Stimulated activated memory B cell treated with anti-CD40 and anti-IgM and Interleukin-4, amounts not matched to agents 10 μg/mL and 1 μg/mL and 100 μg/mL, for 72 hours (primary cell): ENCODE data around the gene MMP17.
A peak's percentile ranks its signal among the peaks of the same experiment; 100 is the strongest.

Experiments used
- ATAC-seq: fragments of 150-1000 bp; cut with Tn5 transposase; 2 replicates; pipeline ENCODE4 v1.10.0; 2021
- H3K27ac Mint-ChIP-seq: one replicate; pipeline ENCODE4 v1.8.0; 2022; ENCODE audit warnings: mild to moderate bottlenecking, mixed read lengths
- H3K27me3 Mint-ChIP-seq: one replicate; pipeline ENCODE4 v1.8.0; 2022; ENCODE audit warnings: mixed read lengths
- H3K36me3 Mint-ChIP-seq: one replicate; pipeline ENCODE4 v1.8.0; 2022; ENCODE audit warnings: mixed read lengths
- H3K4me1 Mint-ChIP-seq: one replicate; pipeline ENCODE4 v1.8.0; 2022; ENCODE audit warnings: mixed read lengths
- H3K4me3 Mint-ChIP-seq: one replicate; pipeline ENCODE4 v1.8.0; 2022; ENCODE audit warnings: mild to moderate bottlenecking, moderate library complexity, mixed read lengths
- H3K9me3 Mint-ChIP-seq: one replicate; pipeline ENCODE4 v1.8.0; 2022; ENCODE audit warnings: mixed read lengths

MMP17 gene

DNA sequence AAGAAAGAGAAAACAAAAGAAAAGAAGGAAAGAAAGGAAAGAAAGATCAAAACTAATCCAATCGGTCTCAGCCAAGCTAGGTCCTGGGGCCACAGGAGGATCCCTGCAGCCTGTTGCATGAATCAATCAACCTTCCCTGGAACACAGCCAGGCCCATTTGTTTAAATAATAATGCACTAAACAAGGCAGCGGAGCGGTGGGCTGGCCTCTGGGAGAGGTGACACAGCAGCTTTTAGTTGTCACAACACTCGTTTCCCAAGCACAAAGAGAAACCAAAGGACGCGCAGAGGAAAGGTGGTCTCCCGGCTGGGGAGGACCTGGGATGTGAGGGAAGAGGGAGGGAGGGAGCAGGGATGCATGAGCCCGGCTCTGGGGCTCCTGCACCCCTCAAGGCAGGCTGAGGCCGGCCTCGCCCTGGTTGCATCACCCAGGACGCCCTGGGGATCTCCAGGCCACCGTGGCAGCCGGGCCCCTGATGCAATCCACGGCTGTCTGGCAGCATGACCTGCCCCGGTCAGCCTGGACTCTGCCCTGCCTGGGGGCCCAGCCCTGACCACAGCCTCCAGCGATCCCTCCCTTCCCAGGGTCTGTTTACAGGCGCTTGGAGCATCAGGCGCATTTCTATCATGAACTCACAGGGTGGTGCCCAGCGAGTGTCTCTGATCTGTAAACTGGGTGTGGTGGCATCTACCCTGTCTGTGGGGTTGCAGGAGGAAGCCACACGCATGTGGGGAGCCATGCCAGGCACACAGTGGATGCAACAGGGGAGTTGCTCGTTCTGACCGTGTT is 32.5 kb downstream of the MMP17 start:
- Mint-ChIP-seq H3K4me1 (peaks cover 6% of the 10 kb centered on the region), H3K27ac (no peak overlapping the region), H3K4me3 (no peak overlapping the region), H3K36me3 (no peaks in the 10 kb centered on the region), H3K9me3 (no peaks in the 10 kb centered on the region), H3K27me3 (peaks cover 53% of the 10 kb centered on the region)
- peak; percentile 35 for ATAC-seq

DNA sequence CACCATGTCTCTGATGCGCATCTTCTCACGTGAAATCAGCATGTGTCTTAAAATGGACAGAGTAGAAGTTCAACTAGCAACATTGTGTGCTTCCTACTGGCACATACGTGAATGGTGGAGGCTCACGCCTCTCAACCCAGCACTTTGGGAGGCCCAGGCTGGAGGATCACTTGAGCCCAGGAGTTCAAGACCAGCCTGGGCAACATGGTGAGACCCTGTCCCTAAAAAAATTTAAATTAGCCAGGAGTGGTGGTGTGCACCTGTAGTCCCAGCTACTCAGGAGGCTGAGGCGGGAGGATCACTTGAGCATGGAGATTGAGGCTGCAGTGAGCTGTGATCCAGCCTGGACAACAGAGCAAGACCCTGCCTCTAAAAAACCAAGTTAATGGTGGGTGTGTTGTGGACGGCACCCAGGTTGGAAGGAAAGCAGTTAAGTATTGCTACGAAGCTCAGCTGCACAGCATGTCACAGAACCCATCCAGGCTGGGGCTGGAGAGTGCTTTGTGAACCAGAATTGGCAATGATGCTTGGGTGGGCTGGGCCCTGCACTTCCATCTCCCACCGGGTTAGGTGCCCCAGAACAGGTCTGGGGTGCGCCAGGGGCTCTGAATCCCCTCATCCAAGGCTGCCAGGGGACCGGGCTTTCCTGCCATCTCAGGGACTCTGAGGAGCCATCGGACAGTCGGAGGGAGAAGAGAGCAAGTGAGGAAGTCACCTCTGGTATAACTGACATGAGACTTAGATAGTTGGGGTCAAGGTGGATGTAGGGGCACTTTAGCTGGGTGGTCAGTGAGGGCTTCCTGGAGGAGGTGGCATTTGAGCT is 33.3 kb downstream of the MMP17 start:
- no peak for ATAC-seq
- Mint-ChIP-seq H3K4me1 (peaks cover 6% of the 10 kb centered on the region), H3K4me3 (no peak overlapping the region), H3K36me3 (no peaks in the 10 kb centered on the region), H3K27ac (no peak overlapping the region), H3K27me3 (peaks cover 45% of the 10 kb centered on the region), H3K9me3 (no peaks in the 10 kb centered on the region)

DNA sequence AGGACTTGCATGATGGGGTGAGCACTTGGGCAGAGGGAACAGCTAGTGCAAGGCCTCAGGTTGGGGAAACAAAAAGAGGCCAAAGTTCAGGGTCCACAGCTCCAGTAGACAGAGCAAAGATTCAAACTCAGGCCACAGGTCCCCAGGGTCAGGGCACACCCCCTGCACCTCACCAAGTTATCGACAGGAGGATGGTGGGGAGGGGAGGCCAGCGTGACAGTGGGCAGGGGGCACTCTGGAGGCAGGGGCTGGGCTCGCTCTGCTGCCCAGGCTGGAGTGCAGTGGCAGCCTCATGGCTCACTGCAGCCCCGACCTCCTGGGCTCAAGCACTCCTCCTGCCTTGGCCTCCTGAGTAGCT is 33.9 kb downstream of the MMP17 start:
- Mint-ChIP-seq H3K4me1 (peaks cover 6% of the 10 kb centered on the region), H3K4me3 (no peak overlapping the region), H3K36me3 (no peaks in the 10 kb centered on the region), H3K9me3 (no peaks in the 10 kb centered on the region), H3K27ac (no peak overlapping the region), H3K27me3 (peaks cover 39% of the 10 kb centered on the region)
- ATAC-seq: no peak

DNA sequence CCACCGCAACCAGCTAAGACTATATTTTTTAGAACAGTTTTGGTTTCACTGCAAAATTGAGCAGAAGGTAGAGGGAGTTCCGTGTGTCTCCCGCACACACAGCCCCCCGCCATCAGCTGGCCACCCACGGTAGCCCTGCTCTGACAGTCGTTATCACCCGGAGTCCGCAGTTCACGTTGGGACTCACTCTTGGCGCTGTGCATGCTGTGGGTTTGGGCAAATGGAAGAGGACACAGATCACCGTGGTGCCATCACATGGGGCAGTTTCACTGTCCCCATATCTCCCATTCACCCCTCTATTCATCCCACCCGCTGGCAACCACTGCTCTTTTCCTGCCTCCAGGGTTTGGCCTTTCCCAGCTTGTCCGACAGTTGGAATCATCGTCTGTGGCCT is 34.4 kb downstream of the MMP17 start:
- Mint-ChIP-seq H3K9me3 (no peaks in the 10 kb centered on the region), H3K36me3 (no peaks in the 10 kb centered on the region), H3K4me1 (peaks cover 6% of the 10 kb centered on the region), H3K27ac (no peak overlapping the region), H3K27me3 (peaks cover 34% of the 10 kb centered on the region), H3K4me3 (no peak overlapping the region)
- ATAC-seq: no peak

DNA sequence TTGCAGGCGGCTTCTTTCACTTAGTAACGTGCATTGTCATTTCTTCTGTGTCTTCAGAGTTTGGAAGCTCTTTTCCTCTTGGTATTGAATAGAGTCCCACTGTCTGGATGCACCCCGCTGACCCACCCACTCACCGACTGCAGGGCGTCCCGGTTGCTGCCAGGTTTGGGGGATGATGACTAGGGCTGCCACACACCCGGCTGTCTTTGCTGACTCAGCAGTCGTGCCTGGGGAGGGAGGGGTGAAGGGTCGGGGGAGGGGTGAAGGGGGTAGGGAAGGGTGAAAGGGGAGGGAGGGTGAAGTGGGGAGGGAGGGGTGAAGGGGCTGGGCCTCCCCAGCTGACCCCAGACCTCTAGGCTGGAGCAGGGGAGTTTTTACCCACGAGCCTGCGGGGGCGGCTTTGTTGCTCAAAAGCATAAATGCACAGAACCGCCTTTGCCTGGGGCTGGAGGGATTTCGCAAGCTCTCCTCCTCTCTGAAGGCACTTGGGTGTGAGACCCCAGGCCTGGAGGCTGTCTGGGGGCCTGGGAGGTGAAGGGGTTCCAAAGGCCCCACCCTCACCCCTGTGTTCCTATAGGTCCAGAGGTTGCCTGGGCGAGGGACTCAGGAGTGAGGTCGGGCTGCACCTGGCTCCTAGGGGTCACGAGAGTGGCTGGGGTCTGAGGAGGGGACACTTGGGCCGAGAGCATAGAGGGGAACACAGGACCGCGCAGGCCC is 35.0 kb downstream of the MMP17 start:
- H3K36me3 Mint-ChIP-seq: no peaks in the 10 kb centered on the region
- no peak for ATAC-seq
- H3K9me3 Mint-ChIP-seq: no peaks in the 10 kb centered on the region
- H3K27me3 Mint-ChIP-seq: peaks cover 28% of the 10 kb centered on the region
- H3K4me3 Mint-ChIP-seq: no peak overlapping the region
- H3K27ac Mint-ChIP-seq: no peak overlapping the region
- H3K4me1 Mint-ChIP-seq: peaks cover 6% of the 10 kb centered on the region

DNA sequence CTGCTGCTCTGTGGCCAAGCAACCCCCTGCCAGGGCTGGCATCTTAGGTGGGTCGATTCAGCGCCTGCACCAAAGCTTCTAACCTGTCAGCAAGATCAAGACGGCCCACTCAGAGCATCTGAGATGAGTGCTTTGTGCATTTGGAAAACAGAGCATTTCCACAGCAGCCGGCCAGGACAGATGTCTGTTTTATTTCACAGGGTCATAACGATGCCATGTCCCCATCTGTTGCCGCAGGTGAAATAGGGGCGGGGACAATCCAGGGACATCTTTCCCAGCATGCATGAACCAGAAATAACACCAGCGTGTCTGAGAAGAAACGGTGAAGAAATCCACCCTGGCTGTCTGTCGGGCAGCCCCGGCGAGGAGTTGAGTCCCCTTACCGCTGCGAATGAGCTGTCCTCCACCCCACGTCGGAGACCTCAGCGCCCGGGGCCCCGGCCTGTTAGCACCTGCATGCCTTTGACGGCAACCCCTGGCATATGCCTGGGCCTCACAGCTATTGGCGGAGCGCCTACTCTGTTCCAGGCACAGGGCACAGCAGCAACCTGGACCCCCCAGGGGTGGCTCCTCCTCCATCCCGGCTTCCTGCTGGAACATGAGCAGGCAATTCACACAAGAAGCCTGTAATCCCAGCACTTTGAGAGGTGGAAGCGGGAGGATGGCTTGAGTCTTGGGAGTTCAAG is 35.7 kb downstream of the MMP17 start:
- peaks cover 6% of the 10 kb centered on the region for H3K4me1 Mint-ChIP-seq
- no peaks in the 10 kb centered on the region for H3K36me3 Mint-ChIP-seq

DNA sequence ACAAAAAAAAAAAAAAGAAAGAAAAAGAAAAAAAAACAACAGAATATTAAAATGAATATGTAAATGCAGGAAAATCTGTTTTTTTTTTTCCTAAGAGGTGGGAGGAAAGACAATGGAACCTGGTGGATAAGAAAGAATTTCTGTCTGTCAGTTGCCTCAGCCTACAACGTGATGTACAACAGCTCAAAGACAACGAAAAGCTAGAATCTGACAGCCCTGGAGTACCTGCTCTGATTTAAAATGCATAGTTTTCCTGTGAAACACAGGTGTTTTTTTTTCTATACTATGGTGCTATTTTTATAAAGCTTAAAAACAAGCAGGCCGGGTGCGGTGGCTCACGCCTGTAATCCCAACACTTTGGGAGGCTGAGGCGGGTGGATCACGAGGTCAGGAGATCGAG is 36.3 kb downstream of the MMP17 start:
- H3K36me3 Mint-ChIP-seq: no peaks in the 10 kb centered on the region
- no peak for ATAC-seq
- no peaks in the 10 kb centered on the region for H3K9me3 Mint-ChIP-seq
- no peak overlapping the region for H3K4me3 Mint-ChIP-seq
- peaks cover 22% of the 10 kb centered on the region for H3K27me3 Mint-ChIP-seq
- H3K27ac Mint-ChIP-seq: no peak overlapping the region
- peaks cover 6% of the 10 kb centered on the region for H3K4me1 Mint-ChIP-seq

More for the DNA sequence above, 35.7 kb downstream of the MMP17 start:
- no peak for ATAC-seq
- no peak overlapping the region for H3K4me3 Mint-ChIP-seq
- peaks cover 22% of the 10 kb centered on the region for H3K27me3 Mint-ChIP-seq
- H3K27ac Mint-ChIP-seq: no peak overlapping the region
- no peaks in the 10 kb centered on the region for H3K9me3 Mint-ChIP-seq

- Mint-ChIP-seq H3K36me3 (no peaks in the 10 kb centered on the region), H3K4me1 (peaks cover 2% of the 10 kb centered on the region), H3K27me3 (peaks cover 22% of the 10 kb centered on the region), H3K4me3 (no peak overlapping the region), H3K27ac (no peak overlapping the region), H3K9me3 (no peaks in the 10 kb centered on the region)
- ATAC-seq: no peak
These were observed 37.1 kb downstream of the MMP17 start for GRCh38 chr12:131865180-131865875.

- Mint-ChIP-seq H3K36me3 (no peaks in the 10 kb centered on the region), H3K27me3 (peaks cover 21% of the 10 kb centered on the region), H3K27ac (no peak overlapping the region), H3K4me3 (no peak overlapping the region), H3K4me1 (no peaks in the 10 kb centered on the region), H3K9me3 (no peaks in the 10 kb centered on the region)
- no peak for ATAC-seq
These were observed 39.3 kb downstream of the MMP17 start for GRCh38 chr12:131867471-131867870.

- peaks cover 15% of the 10 kb centered on the region for H3K27me3 Mint-ChIP-seq
- ATAC-seq: peak; percentile 35
- peaks cover under 1% of the 10 kb centered on the region for H3K36me3 Mint-ChIP-seq
- H3K4me1 Mint-ChIP-seq: no peaks in the 10 kb centered on the region
- H3K27ac Mint-ChIP-seq: no peak overlapping the region
- H3K9me3 Mint-ChIP-seq: no peaks in the 10 kb centered on the region
- H3K4me3 Mint-ChIP-seq: no peak overlapping the region
These were observed 39.9 kb downstream of the MMP17 start for GRCh38 chr12:131867891-131868675.

GRCh38 chr12:131869871-131870418 is 41.8 kb downstream of the MMP17 start:
- no peak for ATAC-seq
- H3K27me3 Mint-ChIP-seq: peaks cover 11% of the 10 kb centered on the region
- peaks cover 2% of the 10 kb centered on the region for H3K9me3 Mint-ChIP-seq
- peaks cover 4% of the 10 kb centered on the region for H3K36me3 Mint-ChIP-seq
- H3K27ac Mint-ChIP-seq: no peak overlapping the region
- no peak overlapping the region for H3K4me3 Mint-ChIP-seq
- no peaks in the 10 kb centered on the region for H3K4me1 Mint-ChIP-seq

- no peak for ATAC-seq
- H3K27ac Mint-ChIP-seq: no peak overlapping the region
- H3K27me3 Mint-ChIP-seq: peaks cover 11% of the 10 kb centered on the region
- peaks cover 2% of the 10 kb centered on the region for H3K9me3 Mint-ChIP-seq
- H3K4me3 Mint-ChIP-seq: no peak overlapping the region
- peaks cover 4% of the 10 kb centered on the region for H3K36me3 Mint-ChIP-seq
- H3K4me1 Mint-ChIP-seq: no peaks in the 10 kb centered on the region
These were observed 43.5 kb downstream of the MMP17 start for GRCh38 chr12:131871677-131872076.

- Mint-ChIP-seq H3K4me3 (no peak overlapping the region), H3K27ac (no peak overlapping the region), H3K27me3 (peaks cover 11% of the 10 kb centered on the region), H3K36me3 (peaks cover 4% of the 10 kb centered on the region), H3K4me1 (no peaks in the 10 kb centered on the region), H3K9me3 (peaks cover 2% of the 10 kb centered on the region)
- ATAC-seq: no peak
These were observed 44.2 kb downstream of the MMP17 start for GRCh38 chr12:131872154-131873051.
